AG09309 (cell line): ENCODE measurements around the gene ZNF451.

Source experiments
- DNase-seq: peaks from one replicate; pipeline ENCODE4 v3.0.0-alpha.2; 2010; ENCODE audit warnings: low read depth
- H3K4me3 ChIP-seq: 2 replicates; pipeline ENCODE4 v1.5.1; 2011; ENCODE audit warnings: mild to moderate bottlenecking, low read depth, low read length, moderate library complexity; ENCODE audit not compliant: control insufficient read depth
- TF ChIP-seq, protein P1 (sequence below): IDR thresholded peaks from 2 replicates; pipeline ENCODE4 v1.5.1; 2011; ENCODE audit warnings: mild to moderate bottlenecking, low read depth, low read length, inconsistent platforms; ENCODE audit not compliant: insufficient read depth, control insufficient read depth; ENCODE audit errors: missing control alignments

The ZNF451 gene

DNA sequence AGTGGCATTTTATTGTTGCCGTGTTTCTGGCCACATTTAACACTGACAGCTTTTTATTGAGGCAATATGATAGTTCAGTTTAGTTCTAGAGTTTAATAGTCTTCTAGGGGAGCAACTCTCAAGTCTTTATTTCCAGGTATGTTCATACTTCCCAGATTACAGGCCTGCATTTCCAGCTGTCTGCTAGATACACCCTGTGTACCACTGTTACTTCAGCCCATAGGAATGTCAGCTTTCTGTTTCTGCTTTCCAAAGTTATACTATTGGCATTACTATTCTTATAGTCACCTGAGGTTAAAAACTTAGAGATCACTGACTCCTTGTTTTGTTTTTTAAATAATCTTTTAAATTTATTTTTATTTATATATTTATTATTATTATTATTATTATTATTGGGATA is 7.6 kb downstream of the ZNF451 start:
- no peak overlapping the region for H3K4me3 ChIP-seq
- TF ChIP-seq, protein P1, sequence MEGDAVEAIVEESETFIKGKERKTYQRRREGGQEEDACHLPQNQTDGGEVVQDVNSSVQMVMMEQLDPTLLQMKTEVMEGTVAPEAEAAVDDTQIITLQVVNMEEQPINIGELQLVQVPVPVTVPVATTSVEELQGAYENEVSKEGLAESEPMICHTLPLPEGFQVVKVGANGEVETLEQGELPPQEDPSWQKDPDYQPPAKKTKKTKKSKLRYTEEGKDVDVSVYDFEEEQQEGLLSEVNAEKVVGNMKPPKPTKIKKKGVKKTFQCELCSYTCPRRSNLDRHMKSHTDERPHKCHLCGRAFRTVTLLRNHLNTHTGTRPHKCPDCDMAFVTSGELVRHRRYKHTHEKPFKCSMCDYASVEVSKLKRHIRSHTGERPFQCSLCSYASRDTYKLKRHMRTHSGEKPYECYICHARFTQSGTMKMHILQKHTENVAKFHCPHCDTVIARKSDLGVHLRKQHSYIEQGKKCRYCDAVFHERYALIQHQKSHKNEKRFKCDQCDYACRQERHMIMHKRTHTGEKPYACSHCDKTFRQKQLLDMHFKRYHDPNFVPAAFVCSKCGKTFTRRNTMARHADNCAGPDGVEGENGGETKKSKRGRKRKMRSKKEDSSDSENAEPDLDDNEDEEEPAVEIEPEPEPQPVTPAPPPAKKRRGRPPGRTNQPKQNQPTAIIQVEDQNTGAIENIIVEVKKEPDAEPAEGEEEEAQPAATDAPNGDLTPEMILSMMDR = no peak
- DNase-seq = no peak

DNA sequence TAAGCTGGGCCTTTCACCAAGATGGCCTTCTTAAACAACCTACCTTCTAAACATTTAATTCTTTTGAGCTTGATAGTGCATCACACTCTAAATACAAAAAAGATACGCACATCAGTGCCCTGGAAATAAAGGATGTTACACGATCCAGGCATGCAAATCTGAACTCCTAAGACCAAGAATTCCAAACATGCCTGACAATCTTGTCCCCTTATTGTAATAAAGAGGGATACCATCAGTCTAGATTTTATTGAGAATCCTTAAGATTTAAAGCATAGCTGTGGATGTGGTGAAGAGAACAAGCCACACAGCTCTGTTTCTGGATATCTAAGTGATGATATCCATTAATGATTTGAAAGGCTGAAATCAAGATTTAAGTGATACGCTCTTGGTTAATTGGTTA is 13.0 kb downstream of the ZNF451 start:
- TF ChIP-seq, protein P1 = no peak
- no peak for DNase-seq
- no peak overlapping the region for H3K4me3 ChIP-seq

DNA sequence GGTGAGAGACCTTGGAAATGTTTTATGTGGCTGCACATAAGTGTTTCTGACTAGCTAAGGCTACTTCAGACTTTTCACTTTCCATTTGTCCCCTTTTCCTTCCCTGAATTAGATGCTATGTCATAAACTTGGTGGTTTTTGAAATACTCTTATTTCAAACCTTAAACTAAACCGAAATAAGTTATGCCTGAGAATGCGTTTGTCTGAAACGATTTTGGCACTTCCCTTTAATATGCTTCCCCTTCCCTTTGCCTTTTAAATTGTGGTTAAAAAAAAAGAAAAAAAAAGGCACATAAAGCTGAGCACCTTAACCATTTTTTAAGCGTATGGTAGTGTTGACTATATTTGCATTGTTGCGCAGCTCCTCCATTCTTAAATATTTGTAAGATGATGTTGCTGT is 14.3 kb downstream of the ZNF451 start:
- DNase-seq = no peak
- H3K4me3 ChIP-seq = no peak overlapping the region
- TF ChIP-seq, protein P1 = no peak

- no peak overlapping the region for H3K4me3 ChIP-seq
- no peak for DNase-seq
- TF ChIP-seq, protein P1 = no peak
Measured at GRCh38 chr6:57106990-57107389, 17.0 kb downstream of the ZNF451 start.

- TF ChIP-seq, protein P1 = no peak
- H3K4me3 ChIP-seq = no peak overlapping the region
- no peak for DNase-seq
Measured at GRCh38 chr6:57108691-57109090, 18.7 kb downstream of the ZNF451 start.

DNA sequence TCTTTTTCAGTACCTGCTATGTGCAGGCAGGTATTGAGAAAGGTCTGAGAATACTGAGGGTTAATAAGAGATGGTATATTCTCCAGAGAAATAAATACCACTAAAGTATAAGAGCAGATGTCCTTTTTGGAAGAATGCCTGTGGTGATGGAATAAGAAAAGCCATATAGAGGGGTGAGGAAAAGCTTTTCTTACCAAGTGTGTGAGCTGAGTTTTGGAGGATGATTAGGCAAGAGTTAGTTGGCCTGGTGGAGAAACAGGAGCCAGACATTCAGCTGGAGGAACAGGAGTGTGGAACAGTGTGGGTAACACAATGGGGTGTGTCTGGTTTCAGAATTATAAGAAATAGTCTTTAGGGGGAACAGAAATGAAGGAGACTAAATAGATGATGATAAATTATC is 19.9 kb downstream of the ZNF451 start:
- no peak for DNase-seq
- H3K4me3 ChIP-seq = no peak overlapping the region

More for the DNA sequence above, 19.9 kb downstream of the ZNF451 start:
- TF ChIP-seq, protein P1 = no peak
